ENCODE measurements around the gene FOXC2. TPM values are rescaled to one million over a fixed set of nuclear protein-coding genes. Genes with fewer than 3 reads are reported as not detected.

The FOXC2 gene
- total RNA-seq, 1 donor from 2014 or later = under 0.01 TPM

DNA sequence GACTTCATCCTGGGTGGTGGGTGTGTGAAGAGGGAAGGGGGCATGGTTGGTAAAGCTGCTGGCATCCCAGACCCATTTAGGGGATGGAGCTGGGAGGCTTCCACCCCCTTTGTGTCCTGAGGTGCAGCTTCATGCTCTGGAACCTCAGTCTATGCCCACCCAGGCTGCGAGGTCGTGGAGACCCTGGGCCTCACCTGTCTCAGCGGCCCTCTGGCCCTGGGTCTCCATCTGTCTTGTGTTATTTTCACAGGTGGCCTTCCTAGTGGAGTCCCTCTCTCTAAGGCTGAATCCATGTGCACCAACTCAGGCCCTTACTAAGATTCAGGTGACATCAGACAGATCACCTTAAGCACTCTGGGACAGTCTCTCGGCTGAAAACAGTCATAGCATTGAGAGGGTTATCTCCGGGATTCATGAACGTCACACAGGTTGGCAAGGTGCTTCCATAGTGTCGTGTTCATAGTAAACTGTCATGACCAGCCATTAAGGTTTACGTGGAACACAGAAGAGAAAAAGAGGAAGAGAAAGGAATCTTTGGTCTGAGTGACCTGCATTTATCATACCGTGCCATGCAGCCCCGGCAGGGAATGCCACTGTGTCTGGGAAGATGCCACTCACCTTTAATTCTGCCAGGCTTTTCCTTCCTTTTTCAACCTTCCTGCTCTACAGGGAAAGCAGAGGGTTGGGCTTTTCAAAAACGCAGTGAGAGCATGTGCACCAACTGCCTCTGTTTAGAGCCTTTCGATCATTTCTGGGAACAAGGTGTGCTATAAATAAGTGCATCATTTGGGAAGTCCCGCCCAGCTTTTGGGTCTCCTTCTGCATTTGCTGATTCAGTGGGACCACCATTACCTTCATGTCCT is 7.2 kb downstream of the FOXC2 start:
- peaks cover 11% of the 10 kb centered on the region for H3K27me3 ChIP-seq (ENCODE audit: control insufficient read depth, insufficient read depth, low read length)
- no peak for TF ChIP-seq CTCF (IDR thresholded peaks at IDR 0.05; ENCODE audit: insufficient read depth, low read length, severe bottlenecking)
- no peaks in the 10 kb centered on the region for H3K36me3 ChIP-seq (ENCODE audit: control insufficient read depth, insufficient read depth, low read length)
- FAIRE-seq (peak; percentile 64), DNase-seq (ENCODE audit: low read depth) (no peak)
- no peak overlapping the region for H3K4me3 ChIP-seq (ENCODE audit: low read depth, low read length)

GRCh38 chr16:86574646-86575045 is 8.0 kb downstream of the FOXC2 start:
- no peak for DNase-seq (ENCODE audit: low read depth)
- Histone ChIP-seq H3K4me3 (ENCODE audit: low read depth, low read length) (no peak overlapping the region), H3K36me3 (ENCODE audit: control insufficient read depth, insufficient read depth, low read length) (no peaks in the 10 kb centered on the region), H3K27me3 (ENCODE audit: control insufficient read depth, insufficient read depth, low read length) (peaks cover 10% of the 10 kb centered on the region)
- no peak for FAIRE-seq
- no peak for TF ChIP-seq CTCF (IDR thresholded peaks at IDR 0.05; ENCODE audit: insufficient read depth, low read length, severe bottlenecking)

DNA sequence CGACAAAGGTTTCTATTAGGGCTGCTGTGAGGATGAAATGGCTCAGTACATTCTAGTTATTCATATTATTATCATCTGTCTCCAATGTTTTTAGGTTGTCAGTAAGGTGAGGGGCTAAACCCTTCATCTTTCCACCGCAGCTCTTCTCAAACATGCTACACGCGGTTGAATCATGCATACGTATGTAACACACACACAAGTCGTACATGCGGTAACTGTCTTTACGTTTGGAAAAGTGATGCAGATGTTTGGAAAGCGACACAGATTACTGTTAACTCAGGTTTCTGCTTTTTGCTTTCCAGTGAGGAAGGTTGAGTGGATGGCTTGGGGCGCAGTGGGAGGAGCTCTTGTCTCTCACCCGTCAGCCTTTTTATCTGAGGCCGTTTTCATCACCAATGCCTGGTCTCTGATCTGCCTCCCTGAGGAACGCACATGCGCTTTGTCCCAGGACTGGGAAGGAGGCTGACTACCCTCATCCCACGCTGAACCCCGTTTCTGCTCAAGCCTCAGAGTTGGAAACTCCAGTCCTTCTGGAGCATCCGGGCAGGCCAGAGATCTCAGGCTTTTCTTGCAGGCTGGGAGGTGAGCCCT is 8.6 kb downstream of the FOXC2 start:
- H3K36me3 ChIP-seq (ENCODE audit: control insufficient read depth, insufficient read depth, low read length) = no peaks in the 10 kb centered on the region
- H3K4me3 ChIP-seq (ENCODE audit: low read depth, low read length) = no peak overlapping the region
- H3K27me3 ChIP-seq (ENCODE audit: control insufficient read depth, insufficient read depth, low read length) = peaks cover 6% of the 10 kb centered on the region
- TF ChIP-seq CTCF (IDR thresholded peaks at IDR 0.05; ENCODE audit: insufficient read depth, low read length, severe bottlenecking) = no peak
- FAIRE-seq = no peak
- no peak for DNase-seq (ENCODE audit: low read depth)

DNA sequence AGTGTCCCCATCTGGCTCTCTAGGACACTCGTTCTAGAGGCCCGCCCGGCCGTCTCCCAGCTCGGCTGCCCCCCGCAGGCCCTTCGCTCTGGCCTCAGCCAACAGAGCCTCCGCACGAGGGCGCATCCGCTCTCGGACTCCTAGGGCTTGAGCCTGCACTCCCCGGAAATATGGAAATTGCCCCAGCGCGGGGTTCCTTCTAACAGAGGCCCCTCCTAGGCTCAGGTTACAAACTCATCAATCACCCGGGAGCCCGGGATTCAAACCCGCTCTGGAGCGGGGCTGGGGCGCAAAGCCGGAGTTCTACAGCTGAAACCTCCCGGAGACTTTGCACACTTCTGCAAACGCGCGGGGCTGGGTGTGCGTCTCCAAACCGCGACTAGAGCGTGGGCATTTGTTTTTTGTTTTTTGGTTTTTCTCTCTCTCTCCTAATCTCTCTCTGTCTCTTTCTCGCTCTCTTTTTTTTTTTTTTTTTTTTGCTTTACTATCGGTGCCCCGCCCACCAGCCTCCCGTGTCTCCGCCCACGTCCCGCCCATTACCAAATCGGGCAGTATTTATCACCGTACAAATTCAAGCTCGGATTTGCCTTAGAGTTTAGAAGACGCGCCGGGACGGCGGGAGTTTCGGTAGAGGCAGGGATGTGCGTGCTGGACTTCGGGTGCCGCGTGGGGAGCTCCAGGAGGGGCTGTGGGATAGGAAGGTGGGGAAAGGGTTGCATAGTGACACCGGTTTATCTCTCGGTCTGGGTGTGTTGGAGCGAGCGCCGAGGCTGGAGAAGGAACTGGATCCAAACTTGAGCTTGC is 9.3 kb downstream of the FOXC2 start:
- FAIRE-seq (no peak), DNase-seq (ENCODE audit: low read depth) (peak; percentile 83)
- Histone ChIP-seq H3K27me3 (ENCODE audit: control insufficient read depth, insufficient read depth, low read length) (peaks cover 6% of the 10 kb centered on the region), H3K4me3 (ENCODE audit: low read depth, low read length) (peak overlapping the region; percentile 43), H3K36me3 (ENCODE audit: control insufficient read depth, insufficient read depth, low read length) (no peaks in the 10 kb centered on the region)
- TF ChIP-seq CTCF (IDR thresholded peaks at IDR 0.05; ENCODE audit: insufficient read depth, low read length, severe bottlenecking) = peak; percentile 82

- DNase-seq (ENCODE audit: low read depth) (peak; percentile 42), FAIRE-seq (no peak)
- no peak for TF ChIP-seq CTCF (IDR thresholded peaks at IDR 0.05; ENCODE audit: insufficient read depth, low read length, severe bottlenecking)
- H3K4me3 ChIP-seq (ENCODE audit: low read depth, low read length) = peak overlapping the region; percentile 43
- no peaks in the 10 kb centered on the region for H3K36me3 ChIP-seq (ENCODE audit: control insufficient read depth, insufficient read depth, low read length)
- peaks cover 2% of the 10 kb centered on the region for H3K27me3 ChIP-seq (ENCODE audit: control insufficient read depth, insufficient read depth, low read length)
Measured at GRCh38 chr16:86576591-86577313, 10.1 kb downstream of the FOXC2 start.
